ENCODE data around the gene GPRASP3. TPM values are rescaled to one million over a fixed set of nuclear protein-coding genes. Genes with fewer than 3 reads are reported as not detected.

GPRASP3 gene
- total RNA-seq, 1 experiment from 2014 or later: 13.7 TPM

GRCh38 chrX:102711872-102712215 lies 8.7 kb upstream of the GPRASP3 start:
- no peak for DNase-seq (ENCODE audit: low spot score)
- H3K27ac Mint-ChIP-seq: no peak overlapping the region
- H3K36me3 Mint-ChIP-seq: 0 out of 2 replicates have a peak, but pooled peaks cover 5% of the 10 kb centered on the region
- peak overlapping the region; percentile 87 for H3K4me3 Mint-ChIP-seq
- TF ChIP-seq ZNF532 (CRISPR knock-in tag; IDR thresholded peaks at IDR 0.05; ENCODE audit: borderline replicate concordance): no peak
- TF ChIP-seq TEAD4 (CRISPR knock-in tag; IDR thresholded peaks at IDR 0.05): no peak
- H3K9me3 Mint-ChIP-seq: no peaks in the 10 kb centered on the region
- ATAC-seq: peak; percentile 14; the same call in 1 of the 2 replicates
- ChIA-PET CTCF (interaction anchor here (1.1 to 1.9 kb wide), 2 partner anchors 124 to 240 kb away, joined by 3 to 5 read pairs; no protein-coding TSS in a partner anchor), POLR2A (no interaction called here)
- peaks cover 26% of the 10 kb centered on the region for H3K27me3 Mint-ChIP-seq (ENCODE audit: low read depth)
- H3K4me1 Mint-ChIP-seq: peaks cover 8% of the 10 kb centered on the region

GRCh38 chrX:102712216-102712966 lies 8.2 kb upstream of the GPRASP3 start, which contains the start of gene GPRASP2:
TSS of gene GPRASP2 (plus strand) at chrX:102712448. CDS start at chrX:102714870, 2,422 bp downstream.
- Mint-ChIP-seq H3K36me3 (0 out of 2 replicates have a peak, but pooled peaks cover 5% of the 10 kb centered on the region), H3K9me3 (no peaks in the 10 kb centered on the region), H3K4me3 (peak within 1 kb of the TSS; percentile 87), H3K4me1 (peaks cover 8% of the 10 kb centered on the region), H3K27ac (no peak within 1 kb of the TSS), H3K27me3 (ENCODE audit: low read depth) (peaks cover 26% of the 10 kb centered on the region)
- POLR2A ChIA-PET: no interaction called here
- DNase-seq (ENCODE audit: low spot score) (peak; percentile 53), ATAC-seq (peak; percentile 70)
- CTCF ChIA-PET: no interaction called here
- TF ChIP-seq MAX (CRISPR knock-in tag; IDR thresholded peaks at IDR 0.05): peak; percentile 36; the same call in 1 of the 2 replicates
- no peak for TF ChIP-seq ZNF263 (CRISPR knock-in tag; IDR thresholded peaks at IDR 0.05; ENCODE audit: low read depth)
- TF ChIP-seq HMGXB4 (CRISPR knock-in tag; IDR thresholded peaks at IDR 0.05): peak; percentile 82; the same call in 1 of the 2 replicates
- TF ChIP-seq FOXP4 (CRISPR knock-in tag; IDR thresholded peaks at IDR 0.05): peak; percentile 36; the same call in 1 of the 2 replicates

- Mint-ChIP-seq H3K36me3 (0 out of 2 replicates have a peak, but pooled peaks cover 5% of the 10 kb centered on the region), H3K27ac (no peak overlapping the region), H3K4me3 (peak overlapping the region; percentile 87), H3K4me1 (peaks cover 10% of the 10 kb centered on the region), H3K9me3 (no peaks in the 10 kb centered on the region), H3K27me3 (ENCODE audit: low read depth) (peaks cover 26% of the 10 kb centered on the region)
- POLR2A ChIA-PET: no interaction called here
- peak; percentile 57 for ATAC-seq
- peak; percentile 35 for DNase-seq (ENCODE audit: low spot score)
- CTCF ChIA-PET: no interaction called here
- TF ChIP-seq GTF2I (CRISPR knock-in tag; conservative IDR thresholded peaks at IDR 0.05) (no peak), ZBTB21 (CRISPR knock-in tag; IDR thresholded peaks at IDR 0.05; ENCODE audit: borderline replicate concordance) (no peak), MAX (CRISPR knock-in tag; IDR thresholded peaks at IDR 0.05) (no peak), ZNF281 (CRISPR knock-in tag; IDR thresholded peaks at IDR 0.05) (0 out of 2 replicates have a peak, but pooled peaks have one; percentile 51), RELA (CRISPR knock-in tag; IDR thresholded peaks at IDR 0.05; ENCODE audit: borderline replicate concordance) (no peak), FOXJ3 (CRISPR knock-in tag; IDR thresholded peaks at IDR 0.05; ENCODE audit: borderline replicate concordance) (no peak), STAT6 (CRISPR knock-in tag; conservative IDR thresholded peaks at IDR 0.05; ENCODE audit: low read depth) (no peak)
These were observed 7.4 kb upstream of the GPRASP3 start for GRCh38 chrX:102712981-102713625.
